HS-5 (cell line): Measurements from ENCODE around the gene TK1.

Experiments
- DNase-seq: peaks from one replicate; pipeline ENCODE4 v3.0.0-alpha.2; 2012; ENCODE audit warnings: low read depth

TK1 gene

DNA sequence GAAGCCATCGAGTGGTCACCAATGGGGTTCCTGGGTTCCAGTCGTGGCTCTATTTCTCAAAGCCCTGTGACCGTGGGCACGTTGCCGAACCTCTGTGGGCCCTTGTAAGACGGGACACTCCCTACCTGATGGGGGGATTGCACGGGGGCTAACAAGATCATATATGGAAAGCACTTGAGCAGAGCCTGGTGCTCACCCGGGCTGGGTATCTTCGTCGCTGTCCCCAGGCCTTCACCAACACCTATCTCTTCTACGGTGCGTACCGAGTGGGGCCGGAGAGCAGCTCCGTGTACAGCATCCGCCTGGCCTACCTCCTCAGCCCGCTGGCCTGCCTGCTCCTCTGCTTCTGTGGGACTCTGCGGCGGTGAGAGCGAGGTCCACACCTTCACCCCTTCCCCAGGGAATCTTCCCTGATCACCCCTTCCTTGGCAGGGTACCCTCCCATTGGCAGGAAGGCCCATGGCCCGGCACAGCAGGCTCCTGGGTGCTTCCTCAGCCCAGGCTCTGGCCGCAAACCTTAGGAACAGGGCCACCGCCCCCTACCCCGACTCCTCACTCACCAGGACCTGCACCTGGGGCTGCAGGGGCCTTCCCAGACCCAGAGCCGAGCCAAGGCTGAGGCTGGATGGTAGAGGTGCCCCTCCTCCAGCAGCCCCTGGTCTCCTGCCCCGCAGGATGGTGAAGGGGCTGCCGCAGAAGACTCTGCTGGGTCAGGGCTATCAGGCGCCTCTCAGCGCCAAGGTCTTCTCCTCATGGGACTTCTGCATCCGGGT is 53.5 kb downstream of the TK1 start:
- no peak for DNase-seq

GRCh38 chr17:78132767-78133178 is 54.1 kb downstream of the TK1 start:
- no peak for DNase-seq

- DNase-seq = no peak
Measured at GRCh38 chr17:78132084-78132676, 54.7 kb downstream of the TK1 start.

DNA sequence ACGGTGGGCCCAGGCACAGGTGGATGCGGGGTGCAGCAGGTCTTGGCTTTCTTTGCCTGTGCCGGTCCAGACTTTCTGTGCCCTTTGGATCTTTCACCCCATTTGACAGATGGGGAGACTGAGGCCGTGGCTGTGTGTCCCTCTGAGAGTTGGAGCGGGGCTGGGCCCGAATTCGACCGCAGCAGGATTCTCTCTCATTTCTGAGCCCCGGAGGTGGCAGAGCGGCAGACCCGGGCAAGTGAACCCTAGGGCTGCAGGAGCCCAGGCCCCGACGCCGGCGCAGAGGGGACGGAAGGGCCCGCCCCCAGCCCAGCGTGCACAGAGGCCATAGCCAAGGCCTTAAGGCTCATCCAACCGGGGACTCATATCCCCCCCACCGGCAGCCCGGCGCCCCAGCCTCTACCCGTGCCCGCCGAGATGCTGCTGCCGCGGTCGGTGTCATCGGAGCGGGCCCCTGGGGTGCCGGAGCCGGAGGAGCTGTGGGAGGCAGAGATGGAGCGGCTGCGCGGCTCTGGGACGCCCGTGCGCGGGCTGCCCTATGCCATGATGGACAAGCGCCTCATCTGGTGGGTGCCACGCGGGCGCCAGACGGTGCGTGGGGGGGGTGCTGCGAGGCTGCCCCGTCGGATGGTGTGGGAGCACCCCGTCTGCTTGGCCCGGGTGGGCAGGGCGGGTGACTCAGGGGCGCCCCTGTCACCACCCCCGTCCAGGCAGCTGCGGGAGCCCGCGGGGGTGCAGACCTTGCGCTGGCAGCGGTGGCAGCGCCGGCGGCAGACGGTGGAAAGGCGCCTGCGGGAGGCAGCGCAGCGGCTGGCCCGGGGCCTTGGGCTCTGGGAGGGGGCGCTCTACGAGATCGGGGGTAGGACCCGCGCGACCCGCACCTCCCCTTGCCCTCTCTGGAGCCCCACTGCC is 55.4 kb downstream of the TK1 start:
- no peak for DNase-seq

DNA sequence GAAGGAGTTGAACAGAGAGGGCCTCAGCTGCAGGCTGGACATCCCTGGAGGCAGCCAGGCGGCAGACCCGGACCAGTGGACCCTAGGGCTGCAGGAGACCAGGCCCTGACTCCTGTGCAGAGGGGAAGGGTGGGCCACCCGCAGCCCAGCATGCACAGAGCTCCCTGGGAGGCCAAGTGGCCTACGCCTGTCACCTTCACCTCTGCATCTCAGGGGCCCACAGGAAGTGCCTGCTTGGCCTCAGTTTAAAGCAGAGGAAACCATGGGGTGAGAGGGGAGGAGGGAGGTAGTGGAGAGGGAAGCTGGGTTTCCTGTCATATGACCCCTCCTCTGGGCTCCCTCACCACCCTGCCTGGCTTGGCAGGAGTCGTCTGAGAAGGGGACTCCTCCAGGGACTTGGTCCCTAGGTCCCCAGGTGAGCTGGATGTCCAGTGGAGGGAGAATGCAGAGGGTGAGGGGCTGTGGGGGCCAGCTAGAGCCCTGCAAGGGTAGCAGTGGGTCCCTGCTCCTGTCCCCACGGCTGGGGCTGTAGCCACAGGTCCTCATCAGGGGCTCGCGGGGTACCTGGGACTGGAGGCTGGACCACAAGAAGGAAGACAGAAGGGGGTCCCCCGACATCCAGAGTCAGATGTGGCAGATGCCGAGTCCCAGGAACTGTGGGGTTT is 56.3 kb downstream of the TK1 start, which contains the start of gene TMC8:
Gene TMC8 (plus strand): TSS at position 335 of the 665 bp plus-strand sequence. CDS start 818 bp downstream, outside the sequence.
- no peak for DNase-seq

- DNase-seq = no peak
Measured at GRCh38 chr17:78130090-78130436, 56.8 kb downstream of the TK1 start.

- no peak for DNase-seq
Measured at GRCh38 chr17:78129351-78130089, 57.3 kb downstream of the TK1 start.

- DNase-seq = no peak
Measured at GRCh38 chr17:78128551-78129350, 58.1 kb downstream of the TK1 start, which contains the start of gene TMC6. TMC6 (minus strand) TSS chr17:78128755; CDS start chr17:78126832, 1,923 bp downstream.

DNA sequence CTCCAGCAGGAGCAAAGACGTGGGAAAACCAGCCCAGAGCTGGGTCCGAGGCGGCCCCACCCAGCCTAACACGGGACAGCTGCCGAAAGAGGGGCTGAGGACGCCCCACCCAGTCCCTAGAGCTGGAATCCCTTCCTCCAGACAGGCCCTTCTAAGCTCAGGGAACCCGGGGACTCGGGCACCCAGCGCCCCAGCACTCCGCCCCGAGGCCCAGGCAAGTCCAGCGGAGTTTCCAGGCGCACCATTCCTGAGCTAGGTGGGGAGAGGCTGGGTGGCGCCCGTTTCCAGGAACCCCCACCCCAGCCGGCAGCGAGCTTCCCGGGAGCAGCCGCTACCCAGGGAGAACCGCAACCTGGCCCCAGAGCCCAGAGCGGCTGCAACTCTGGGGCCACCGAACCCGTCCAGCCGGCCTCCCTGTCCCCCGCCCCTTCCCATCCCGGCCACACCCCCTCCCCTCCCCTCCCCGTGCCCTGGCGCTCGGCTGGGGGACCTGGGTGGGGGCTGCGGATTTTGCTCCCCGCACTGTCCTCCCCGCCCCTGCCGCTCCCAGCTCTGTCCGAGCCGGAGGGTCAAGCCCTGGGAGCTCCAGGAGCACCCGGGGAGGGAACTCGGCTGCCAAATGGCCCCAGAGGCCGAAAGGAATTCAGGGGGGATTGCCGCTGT is 58.8 kb downstream of the TK1 start:
- no peak for DNase-seq

DNA sequence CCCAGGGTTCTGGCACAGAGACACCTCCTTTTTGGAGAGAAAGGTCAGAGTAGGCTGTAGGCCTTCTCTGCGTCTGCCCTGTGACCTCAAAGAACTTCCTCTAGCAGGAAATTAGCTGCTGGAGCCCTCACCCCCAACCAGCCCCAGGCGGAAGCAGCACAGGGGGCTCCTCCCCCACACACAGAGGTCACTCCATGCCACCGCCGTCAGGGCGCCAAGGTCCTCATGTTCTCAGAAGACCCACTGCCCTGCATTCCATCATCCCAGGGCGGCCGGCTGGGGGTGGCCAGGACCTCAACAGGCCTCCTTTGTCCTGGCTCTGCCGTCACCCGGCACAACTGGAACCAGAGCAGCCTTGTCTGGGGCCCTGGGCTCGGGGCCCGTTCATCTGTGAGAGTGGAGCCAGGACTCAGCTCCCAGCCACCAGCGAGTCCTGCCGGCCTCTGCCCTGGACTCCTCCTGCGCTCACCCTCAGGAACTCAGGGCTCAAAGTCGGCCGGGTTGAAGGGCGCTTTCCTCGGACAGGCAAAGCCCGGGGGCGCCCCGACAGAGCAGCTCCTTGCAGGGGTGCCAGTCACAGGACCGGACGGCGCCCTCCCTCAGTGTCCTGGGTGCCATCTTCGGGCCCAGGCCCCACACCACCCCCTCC is 59.5 kb downstream of the TK1 start:
- DNase-seq = no peak

DNA sequence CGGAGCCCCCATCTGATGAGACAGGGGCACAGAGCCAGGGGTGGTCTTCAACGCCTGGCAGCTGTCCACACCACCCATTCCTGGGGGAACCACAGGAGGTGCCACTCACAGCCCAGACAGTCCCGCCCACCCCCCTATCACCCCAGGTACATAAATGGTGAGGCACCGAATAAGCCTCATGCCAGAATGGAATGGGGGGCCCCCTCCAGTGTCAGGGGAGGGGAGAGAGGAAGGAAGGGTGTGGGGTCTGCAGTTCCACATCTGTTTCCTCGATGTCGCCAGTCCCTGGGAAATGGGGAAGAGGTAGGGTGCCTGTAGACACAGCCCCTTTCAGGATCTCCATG is 60.0 kb downstream of the TK1 start:
- DNase-seq = no peak

GRCh38 chr17:78125976-78126894 is 60.6 kb downstream of the TK1 start:
- no peak for DNase-seq

DNA sequence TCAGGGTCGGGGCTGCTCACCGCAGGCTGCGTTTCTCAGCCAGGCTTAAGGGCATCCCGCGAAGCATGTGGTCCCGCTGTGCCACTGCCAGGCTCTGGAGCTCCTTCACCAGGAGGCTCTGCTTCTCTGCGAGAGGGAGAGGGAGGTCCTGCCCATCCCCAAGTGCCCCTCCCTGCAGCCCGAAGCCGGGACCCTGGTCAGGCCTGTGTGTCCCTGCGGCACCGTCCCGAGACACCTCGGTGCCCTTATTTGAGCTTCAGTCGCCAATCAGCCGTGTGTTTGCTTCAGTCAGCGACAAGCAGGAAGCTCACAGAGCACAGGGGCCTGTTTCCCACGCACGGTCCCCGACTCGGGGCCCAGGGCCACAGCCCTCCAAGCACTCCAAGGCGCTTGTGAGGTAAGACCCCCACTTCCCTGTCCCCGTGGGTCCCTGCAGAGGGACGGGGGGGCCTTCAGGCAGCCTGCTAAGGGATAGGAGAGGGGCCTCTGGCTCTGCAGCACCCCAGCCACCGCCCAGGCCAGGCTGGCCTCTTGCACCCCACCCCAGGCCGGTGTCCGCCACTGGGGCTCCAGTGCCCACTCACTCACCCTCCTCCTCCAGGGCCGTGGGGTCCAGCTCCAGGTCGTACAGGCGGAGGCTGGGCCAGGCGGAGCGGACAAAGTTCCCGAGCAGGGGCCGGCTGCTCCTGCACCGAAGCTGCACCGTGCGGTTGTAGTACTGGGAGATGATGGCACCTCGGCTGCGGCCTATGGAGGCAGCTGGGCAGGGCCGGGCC is 61.5 kb downstream of the TK1 start:
- DNase-seq = no peak

GRCh38 chr17:78124836-78125137 is 62.1 kb downstream of the TK1 start:
- no peak for DNase-seq
